ENCODE measurements around the gene LTBP3.
A peak's percentile ranks its signal among the peaks of the same experiment; 100 is the strongest.

LTBP3 gene

DNA sequence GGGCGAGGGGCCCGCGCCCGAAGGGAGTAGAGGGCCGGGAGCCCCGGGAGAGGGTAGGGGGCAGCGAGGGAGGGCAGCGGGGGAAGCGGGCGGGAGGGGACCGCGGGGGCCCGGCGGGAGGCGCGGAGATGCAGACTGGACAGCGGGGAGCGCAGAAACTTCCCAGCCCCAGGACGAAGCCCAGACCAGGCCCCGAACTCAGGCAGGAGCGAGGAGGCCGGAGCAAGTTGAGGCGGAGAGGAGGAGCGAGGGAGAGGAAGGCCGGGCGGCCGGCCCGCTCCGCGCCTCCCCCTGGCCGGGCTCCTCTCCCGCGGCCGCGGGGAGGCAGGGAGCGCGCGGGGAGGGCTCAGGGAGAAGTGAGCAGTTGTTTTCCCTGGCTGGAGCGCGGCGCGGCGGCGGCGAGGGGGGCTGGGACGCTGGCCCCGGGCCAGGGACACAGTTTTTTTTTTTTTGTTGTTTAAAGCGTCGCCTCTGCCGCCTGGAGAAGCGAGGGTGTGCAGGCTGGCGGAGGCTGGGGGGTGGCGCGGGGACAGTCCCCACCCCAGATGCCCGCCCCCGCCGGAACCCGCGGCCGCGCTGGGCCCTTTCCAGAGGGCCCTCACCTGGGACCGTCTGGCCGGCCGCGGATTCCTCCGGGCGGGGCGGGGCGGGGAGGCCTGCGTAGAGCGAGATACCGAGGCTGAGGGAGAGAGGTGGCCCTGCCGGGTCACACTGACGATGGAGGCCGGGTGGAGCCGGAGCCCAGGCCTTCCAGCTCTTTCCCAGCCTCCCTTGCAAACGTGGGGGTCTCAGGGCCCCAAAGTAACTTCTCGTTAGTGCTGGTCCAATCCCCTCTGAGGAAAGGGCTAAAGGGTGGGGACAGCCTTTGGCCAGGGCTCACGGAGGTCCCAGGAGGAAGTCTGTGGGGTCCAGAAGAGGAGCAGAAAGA is at the start of gene LTBP3:
Gene LTBP3, minus strand, starts transcription at position 358 of the 928 bp plus-strand sequence. CDS start 400 bp downstream, outside the sequence.
- peak; percentile 55 for DNase-seq

DNA sequence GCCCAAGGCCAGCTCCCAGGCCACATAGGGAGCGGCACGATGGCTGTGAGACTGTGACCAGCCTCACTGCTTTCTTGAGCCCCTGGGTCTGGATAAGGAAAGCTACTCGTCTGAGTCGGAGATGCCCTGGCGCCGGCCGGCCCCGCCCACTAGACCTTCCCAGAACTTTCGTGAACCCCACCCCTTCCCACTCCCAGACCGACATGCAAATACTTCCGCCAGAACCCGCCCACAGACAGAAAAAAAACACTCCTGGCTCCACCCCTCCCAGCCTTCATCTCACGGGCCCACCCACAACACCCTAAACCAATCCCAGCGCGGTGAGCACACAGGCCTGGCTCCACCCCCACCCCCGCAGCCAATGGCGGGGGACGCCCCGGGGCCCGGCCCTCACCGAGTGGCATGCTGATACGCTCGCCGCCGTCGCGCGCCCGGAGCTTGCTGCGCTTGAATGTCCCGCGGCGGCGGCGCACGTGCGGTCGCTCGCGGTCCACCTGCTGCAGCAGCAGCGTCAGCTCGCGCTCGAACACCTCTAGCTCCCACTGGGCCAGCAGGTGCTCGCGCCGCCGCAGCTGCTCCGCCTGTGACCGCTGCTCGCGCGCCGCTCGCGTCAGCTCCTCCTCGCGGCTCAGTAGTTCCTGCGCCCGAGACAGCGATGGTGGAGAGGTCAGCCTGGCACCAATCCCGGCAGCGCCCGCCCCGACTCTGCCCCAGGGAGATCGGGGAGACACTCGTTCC is 48.9 kb upstream of the LTBP3 start:
- DNase-seq, result no peak

DNA sequence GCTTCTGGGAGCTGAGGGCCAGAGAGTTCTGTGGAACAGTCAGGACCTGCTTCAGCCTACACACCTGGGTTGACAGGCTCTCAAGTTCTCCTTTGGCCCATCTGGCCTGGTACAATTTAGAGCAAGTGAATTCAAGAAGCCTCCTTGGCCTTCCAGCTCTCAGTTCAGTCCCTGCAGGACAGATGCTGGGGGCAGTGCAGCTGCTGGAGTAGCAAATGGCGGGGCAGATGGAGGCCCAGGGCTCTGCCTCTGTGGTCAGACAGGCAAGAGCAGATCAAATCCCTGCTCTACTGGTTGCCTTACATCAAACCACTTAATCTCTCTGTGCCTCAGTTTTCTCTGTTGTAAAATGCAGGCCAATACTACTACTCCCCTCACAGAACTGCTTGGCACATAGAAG is 46.1 kb upstream of the LTBP3 start:
- no peak for DNase-seq

DNA sequence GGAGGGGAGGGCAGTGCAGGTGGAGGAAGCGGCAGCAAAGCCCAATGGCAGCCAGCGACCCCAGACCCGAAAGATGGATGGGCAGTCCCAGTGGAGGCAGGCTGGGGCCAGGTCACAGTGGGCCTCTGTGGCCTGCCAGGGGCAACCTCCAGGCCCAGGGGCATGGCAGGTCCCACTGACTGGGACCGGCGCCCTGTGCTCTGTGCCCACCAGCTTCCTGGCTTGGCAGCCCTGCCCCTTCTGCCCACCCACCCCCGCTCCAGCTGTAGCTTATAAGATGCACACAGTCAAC is 41.7 kb upstream of the LTBP3 start:
- DNase-seq, result no peak

DNA sequence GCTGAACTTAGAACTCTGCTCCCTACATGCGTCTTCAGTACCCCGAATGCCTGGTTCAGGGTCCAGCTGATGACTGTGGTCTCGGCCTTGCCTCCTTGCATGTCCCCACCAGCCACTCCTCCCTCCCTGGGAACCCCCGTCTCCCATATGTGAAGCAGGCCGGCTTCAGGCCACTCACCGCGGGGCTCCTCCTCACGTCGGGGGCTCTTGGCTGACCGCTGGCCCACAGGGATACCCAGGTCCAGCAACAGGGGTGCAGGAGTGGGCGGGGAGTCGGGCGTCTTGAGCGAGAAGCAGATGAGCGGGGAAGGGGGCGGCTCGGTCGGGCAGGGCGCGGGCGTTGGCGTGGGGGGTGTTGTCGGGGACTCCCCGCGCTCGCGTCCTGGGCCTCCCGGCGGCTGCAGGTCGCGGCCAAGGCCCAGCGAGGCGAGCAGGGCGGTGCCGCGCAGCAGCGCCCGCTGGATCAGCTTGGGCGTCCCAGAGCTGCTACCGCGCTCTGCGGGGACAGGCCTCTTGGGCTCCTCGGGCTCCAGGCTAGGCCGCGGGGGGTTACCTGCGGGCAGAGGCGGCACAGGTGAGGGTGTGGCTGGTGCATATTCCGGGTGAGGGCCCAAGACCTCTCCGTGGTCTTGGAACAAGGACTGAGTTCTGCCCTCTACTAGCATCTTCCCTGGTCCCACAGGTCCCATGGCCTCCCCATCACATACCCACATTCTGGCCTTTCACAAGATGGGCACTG is 41.2 kb upstream of the LTBP3 start:
- DNase-seq, result no peak

DNA sequence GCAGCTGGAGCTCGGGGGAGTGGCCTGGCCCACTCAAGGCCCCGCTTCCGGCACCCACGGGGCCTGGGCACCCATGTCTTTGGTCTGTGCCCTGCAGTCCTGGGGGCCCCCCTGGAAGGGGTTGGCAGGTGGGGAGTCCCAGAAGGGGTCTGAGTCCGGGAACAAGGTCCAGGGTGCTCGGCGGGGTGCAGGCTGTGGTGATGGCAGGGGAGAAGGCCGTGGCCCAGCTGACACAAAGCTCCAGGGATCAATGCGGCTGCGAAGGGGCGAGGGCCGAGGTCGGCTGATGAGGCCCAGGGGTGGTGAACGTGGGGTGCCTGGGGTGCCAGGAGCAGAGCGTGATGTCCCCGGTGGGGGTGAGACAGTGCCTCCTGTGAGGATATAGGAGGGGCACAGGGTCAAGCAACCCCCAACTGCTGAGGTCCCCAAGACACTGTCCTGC is 40.1 kb upstream of the LTBP3 start:
- no peak for DNase-seq

DNA sequence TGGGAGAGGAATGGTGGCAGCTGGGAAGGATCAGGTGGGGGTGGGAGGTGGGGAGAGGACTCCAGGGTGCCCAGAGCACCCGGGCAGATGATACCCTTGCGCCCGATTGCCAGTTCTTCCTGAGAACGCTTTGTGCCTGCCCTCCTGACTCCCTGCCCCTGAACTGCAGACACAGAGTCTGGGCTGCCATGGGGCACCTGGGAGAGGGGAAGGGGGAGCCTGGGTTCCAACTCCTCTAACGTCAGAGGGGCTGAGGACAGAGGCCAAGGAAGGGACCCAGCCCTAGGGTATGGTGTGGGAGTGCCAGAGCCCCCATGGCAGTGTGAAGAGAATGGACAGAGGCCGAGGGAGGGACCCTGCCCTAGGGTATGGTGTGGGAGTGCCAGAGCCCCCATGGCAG is 38.4 kb upstream of the LTBP3 start:
- DNase-seq, result no peak

DNA sequence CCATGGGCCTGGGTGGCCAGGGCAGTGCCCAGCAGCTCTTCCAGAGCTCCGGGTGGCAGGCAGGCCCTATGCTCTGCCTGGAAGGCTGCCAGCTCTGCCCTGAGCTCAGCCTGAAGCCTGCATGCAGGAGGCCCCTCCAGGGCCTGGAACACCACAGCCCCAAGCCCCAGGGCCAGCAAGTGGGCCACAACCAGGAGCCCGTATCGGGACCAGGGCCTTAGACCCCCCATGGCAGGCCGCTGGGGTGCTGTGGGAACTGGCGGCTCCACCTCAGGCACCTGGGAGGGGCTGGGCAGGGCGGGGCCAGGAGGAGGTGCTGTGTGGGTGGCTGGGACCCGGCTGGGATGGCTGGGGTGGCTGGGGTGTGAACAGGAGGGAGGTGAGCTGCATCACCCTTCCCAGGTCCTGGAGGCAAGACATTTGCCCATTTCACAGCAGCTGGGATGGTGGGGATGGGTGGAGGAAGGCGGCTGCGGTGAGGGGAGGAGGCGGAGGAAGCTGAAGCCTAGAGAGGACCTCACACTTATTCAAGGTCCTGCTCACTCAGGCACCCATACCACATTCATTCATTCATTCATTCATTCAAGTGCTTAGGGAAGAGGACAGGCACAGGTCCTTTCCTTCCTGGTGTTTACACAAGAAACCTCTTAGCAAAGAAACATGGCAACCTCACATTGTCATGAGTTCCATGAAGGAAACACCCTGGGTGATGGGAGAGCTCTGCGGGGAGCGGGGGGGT is 37.6 kb upstream of the LTBP3 start, which contains the start of gene KCNK7:
Gene KCNK7, minus strand, starts transcription at position 258 of the 739 bp plus-strand sequence. Its CDS starts 28 bp downstream, at position 230.
- no peak for DNase-seq

DNA sequence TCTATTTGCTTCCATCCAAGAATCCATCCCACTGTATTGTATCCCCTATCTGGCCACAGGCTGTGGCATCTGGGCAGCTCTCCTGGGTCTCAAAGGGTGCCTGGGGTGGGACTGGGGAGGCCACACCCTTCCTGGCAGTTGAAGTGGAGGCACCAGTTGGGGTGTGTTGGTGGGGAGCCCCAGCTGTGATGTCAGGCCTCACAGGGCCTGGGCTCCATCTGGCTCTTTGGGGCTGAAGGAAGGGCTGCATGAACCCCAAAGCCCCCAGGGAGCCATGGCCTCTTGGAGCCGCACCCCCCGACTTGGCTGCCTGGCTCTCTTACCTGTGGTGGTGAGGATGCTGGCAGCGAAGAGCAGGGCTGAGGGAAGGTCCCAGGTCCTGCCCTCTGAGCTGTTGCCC is 37.0 kb upstream of the LTBP3 start:
- no peak for DNase-seq

DNA sequence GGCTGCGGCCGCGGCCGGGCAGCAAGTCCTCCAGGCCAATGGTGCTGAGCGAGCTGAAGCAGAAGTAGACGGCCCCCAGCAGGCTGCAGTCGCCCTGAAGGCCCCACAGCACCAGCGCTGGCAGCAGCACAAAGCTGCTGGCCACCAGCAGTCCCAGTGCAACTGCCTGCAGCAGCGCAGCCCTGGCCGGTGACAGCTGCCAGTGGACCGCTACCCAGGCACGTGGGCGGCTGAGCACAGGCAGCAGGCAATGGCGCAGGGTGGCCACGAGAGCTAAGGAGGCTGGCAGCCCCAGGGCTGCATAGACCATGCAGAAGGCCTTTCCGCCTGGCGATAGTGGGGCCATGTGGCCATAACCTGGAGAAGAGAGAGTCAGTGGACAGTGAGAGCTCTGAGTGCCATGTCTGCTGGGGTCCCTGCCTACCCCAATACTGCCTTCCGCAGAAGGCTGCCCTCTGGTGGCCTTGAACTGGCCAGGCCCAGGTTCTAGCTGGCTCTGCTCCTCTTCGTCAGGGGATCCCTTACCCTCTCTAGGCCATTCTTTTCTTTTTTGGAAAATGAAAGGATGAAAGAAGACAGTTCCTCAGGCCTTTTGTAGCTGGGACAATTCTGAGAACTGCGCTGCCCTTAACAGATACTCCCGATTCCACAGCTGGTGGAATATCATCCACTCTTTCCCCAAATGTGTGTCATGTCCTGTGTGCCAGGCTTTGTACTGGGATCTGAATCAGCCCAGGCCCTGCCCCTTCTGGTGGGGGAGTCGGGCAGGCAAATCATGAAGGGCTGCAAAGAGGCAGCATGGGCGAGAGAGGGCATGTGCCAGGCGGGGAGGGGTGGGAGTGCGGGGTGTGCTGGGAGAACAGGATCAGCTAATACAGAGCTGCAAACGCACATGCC is 35.6 kb upstream of the LTBP3 start:
- DNase-seq, result peak; percentile 54

DNA sequence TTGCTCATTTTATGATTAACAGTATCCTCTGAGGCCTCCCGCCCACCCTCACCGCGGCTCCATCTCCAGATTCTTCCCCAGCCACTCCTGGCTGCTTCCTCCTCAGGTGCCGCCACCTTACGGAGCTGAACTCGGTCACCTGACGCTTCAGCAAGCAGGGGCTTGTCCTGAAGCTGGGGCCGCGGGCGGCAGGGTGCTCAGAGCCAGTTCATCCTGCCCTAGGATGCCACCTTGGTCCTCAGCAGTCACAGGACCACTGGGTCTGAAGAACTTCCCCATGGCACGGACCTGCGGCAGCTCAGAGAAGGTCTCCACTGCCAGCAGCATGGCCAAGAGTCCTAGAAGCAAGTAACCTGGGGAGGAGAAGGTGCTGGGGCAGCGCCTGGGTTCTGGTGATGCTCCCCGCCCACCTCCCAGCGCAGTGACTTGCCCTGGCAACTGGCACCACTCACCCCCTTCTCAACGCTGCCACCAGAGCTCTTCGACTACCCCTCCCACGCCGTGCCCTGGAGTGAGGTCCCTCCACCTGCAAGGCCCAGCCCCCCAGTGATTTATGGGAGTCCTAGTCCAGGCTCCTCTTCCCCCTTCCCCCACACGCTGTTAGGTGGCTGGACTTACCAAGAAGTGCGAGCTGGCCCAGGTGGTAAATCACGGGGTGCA is 34.8 kb upstream of the LTBP3 start:
- no peak for DNase-seq

DNA sequence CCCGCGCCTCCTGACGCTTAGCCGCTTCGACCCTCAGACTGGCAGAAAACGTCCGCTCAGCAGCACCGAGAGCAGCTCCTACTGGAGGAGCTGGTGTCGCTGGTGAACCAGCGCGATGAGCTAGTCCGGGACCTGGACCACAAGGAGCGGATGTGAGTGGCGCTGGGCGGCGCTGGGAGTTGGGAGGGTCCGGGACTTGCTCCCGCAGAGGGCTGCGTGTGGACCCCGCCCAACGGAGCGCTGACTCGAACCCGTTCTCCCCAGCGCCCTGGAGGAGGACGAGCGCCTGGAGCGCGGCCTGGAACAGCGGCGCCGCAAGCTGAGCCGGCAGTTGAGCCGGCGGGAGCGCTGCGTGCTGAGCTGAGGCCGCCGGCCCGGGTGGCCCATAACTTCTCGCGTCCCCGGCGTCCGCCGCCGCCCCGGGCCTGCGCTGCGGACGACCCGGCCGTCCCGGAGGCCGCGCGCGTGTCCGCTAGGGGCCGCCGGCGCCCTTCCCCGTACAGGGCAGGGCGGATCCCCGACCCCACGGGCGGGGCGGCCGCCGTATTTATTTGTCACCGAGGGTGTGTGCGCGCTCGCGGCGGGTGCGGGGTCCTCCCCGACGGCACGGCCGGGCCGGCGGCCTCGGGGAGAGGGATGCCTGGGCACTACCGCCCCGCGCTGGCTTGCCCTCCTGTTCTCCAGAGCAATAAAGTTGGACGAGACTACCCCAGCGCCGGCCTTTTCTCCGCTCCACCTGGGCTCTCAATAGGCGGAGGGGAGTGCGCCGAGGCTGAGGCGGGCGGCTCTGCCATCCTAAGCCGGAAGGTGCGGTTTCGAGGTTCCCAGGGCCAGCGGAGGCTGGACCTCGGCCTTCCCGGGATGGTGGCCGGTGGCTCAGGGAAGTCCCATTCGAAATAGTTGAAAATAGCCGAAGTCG is 34.0 kb upstream of the LTBP3 start:
- DNase-seq, result no peak

DNA sequence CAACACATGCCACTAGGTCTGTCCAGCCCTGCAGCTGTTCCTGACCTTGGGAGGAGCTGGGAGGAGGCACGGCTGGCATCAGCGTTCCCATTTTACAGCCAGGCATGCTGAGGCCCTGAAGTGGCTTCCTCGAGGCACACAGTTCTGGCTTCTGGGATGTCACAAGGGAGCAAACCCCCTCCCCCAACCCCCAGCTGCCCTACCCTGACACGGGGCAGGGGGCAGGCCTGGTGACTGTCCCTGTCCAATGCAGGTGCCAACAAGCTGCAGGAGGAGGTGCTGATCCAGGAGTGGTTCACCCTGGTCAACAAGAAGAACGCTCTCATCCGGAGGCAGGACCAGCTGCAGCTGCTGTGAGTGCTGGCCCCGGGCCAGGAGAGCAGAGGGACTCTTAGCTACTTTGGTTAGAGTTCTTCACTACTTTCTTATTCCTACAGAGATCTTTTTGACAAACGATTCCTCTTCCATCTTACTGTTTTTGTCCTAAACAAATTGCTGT is 32.1 kb upstream of the LTBP3 start:
- DNase-seq, result no peak

DNA sequence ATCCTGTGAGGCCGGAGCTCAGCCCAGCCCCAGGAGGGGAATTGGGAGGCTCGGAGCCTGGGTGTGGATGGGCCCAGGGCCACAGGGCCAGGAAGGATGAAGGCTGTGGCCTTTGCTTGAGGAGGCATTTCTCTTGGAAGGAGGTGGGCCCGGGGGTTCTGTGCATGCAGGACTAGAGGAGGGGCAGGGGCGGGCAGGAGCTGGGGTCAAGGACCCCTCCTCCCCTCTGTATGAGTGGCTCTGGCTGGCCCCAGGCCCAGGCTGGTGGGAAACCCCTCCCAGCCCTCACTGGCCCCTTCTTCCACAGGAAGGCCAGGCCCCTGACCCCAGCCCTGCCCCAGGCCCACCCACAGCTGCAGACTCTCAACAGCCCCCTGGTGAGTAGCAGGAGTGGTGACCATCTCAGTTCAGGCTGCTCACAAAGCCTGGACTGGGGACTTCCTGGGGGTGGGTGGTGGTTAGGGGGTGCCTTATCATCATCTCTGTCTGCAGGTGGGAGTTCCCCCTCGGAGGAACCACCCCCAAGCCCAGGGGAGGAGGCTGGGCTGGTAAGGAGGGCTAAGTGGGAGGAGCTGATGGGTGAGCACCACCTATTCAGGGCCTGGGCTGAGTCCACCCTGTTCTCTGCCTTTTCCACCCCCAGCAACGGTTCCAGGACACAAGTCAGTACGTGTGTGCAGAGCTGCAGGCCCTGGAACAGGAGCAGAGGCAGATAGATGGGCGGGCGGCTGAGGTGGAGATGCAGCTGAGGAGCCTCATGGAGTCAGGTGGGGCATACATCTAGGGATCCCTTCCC is 31.5 kb upstream of the LTBP3 start:
- DNase-seq, result peak; percentile 48

DNA sequence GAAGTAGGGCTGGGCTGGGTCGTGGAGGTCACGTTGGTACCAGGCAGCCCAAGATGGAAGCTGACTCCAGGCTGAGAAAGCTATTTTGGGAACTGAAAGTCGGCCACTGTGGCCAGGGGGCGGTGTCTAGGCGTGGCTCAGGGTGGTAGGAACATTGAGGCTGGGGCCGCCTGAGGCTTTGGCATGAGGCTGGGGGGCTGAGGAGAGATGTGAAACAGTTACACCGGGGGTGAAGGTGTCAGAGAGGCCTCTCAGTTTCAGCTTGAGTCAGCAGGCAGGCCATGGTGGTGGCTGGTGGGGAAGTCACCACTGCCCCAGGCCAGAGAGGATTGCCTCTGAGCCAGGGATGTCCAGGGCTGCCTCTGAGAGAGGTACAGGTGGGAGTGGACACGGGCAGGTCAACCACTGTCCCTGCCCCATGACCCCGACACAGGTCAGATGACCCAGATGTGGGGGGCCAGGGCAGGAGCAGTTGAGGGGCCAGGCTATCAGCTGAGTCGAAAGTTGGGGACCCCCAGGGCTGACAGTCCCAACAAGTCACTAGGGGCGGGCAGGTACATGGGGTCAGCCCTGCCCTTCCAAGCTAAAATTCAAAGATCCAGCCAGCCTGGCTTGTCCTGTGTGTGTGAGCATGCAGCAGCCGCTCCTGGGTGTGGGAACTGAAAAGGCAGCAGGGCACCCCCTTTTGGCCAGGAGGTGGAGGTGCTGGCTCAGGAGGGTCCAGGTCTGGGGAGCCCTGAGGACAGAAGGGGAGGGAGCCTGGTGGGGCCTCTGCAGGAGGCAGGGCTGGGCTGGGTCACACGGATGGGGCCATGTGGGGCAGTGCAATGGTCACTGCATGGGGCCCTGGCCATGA is 30.3 kb upstream of the LTBP3 start:
- peak; percentile 85 for DNase-seq

DNA sequence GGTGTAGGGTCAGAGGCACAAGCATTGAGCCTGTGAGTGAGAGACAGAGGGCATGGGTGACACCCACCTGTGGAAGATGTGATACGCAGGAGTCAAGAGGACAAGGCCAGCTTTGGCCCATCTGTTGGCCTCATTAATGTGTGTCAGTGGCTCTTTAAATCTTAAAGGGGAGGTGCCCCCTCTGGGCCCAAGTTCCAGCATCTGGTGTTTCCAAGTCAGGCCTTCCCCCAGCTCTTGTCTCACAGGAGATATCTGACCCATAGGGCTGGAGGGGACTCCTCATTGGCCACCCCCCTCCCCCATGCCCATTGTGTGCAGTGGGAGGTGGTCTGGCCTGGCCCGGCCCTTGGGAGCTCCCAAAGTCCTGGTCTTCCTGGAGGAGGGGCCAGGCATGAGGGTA is 28.5 kb upstream of the LTBP3 start:
- no peak for DNase-seq

DNA sequence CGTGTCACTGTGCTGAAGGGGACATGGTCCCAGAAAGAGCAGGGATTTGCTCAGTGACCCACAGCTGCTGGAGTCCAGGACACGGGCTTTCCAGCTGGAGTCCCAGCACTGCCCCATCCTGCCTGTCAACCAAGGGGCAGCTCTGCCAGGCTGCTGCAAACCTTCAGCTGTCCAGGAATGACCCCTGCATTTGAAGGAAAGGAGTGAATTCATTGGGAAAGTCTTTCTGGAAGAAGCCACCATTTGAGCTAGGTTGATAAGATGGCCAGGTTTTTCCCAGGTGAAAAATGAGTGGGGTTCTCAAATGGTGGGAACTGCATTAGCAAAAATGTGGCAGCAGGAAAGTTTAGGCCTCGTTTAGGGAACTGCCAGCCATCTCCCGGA is 28.1 kb upstream of the LTBP3 start:
- no peak for DNase-seq
